CD4-positive, alpha-beta T cell treated with Interleukin-4 for 1 hour (primary cell): Measurements from ENCODE around the gene AHCY.
"Not testable (repeated sequence)": the region's sequence is repeated elsewhere in the genome, so short reads cannot be mapped to it uniquely, and the experiment has no call there.

Experiments used
- DNase-seq, 2 donors: peaks; one replicate each; pipeline ENCODE4 v3.0.0-alpha.2; 2020 to 2022

The AHCY gene

DNA sequence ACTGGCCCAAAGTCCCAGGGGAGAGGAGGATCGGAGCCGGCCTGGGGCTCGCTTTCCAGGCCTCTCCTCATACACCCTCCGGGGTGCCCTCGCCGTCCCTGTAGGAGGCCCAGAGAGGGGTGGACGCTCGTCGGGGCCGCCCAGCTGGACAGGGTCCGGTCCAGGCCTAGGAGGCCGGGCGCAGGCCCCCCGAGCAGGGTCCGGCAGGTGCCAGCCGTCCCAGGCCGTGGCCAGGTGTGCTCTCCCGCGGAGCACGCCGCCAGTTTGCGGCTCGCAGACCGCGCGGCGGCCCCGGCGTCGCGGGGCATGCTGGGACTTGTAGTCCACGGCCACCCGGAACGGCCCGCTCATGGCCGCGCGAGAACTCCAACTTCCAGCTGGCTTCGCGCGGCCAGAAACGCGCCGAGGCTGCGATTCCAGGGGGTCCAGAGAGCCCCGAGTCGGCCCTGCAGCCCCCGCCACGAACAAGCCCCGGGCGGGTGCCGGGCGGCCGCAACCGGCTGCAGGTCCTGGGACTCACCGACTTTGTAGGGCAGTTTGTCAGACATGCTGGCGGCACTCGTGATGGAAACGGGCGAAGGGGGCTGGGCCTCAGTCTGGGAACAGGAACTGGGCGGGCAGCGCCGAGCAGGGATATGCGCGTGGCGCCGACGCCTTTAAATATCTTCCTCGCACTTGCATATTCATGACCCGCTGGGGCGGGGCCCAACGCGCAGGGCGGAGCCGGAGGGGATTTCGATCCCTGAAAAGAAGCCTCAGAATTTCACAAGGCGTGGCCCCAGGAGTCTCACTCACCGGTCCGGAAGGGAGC lies at the start of gene AHCY:
AHCY (minus strand) TSS at position 633 of the 811 bp plus-strand sequence; CDS start at position 548, 85 bp downstream.
- DNase-seq: peak; percentile 91

DNA sequence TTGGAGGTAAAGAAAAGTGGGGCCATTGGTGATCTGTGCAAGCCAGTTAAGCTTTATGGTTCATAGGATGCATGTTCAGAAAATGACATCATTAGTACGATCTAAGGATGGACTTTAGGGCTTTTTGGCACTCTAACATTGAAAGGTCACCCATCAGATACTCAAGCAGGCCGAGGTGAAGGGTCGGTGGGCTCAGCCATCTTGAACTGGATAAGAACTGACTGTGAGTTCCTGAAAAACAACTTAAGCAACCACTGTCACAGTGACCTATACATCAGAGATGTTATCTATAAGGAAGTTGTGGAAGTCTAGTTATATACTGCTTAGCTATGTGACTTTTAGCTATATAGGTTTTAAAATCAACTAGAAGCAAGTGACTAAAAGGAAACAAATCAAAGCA lies 46.9 kb upstream of the AHCY start:
- no peak for DNase-seq

DNA sequence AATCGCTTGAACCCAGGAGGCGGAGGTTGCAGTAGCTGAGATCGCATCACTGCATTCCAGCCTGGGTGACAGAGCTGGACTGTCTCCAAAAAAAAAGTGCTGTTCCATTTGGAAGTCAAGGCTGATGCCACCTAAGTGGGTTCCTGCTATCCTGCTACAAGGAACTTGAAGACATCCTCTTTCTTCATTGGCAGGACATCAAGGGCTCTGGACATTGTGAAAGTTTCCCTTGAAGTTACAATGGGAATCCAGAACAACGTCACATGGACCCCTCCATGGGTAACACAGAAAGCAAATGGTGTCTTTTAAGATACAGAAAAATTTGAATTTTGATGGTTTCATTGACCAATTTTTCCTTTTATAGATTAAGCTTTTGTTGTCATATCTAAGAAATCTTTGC lies 44.4 kb upstream of the AHCY start:
- DNase-seq: no peak

DNA sequence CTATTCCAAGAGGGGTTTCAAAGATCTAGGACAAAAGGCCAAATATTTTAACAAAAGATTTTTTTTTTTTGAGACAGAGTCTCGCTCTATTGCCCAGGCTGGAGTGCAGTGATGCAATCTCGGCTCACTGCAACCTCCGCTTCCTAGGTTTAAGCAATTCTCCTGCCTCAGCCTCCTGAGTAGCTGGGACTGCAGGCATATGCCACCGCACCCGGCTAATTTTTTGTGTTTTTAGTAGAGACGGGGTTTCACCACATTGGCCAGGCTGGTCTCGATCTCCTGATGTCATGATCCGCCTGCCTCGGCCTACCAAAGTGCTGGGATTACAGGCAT lies 43.3 kb upstream of the AHCY start:
- DNase-seq: not testable (repeated sequence)

DNA sequence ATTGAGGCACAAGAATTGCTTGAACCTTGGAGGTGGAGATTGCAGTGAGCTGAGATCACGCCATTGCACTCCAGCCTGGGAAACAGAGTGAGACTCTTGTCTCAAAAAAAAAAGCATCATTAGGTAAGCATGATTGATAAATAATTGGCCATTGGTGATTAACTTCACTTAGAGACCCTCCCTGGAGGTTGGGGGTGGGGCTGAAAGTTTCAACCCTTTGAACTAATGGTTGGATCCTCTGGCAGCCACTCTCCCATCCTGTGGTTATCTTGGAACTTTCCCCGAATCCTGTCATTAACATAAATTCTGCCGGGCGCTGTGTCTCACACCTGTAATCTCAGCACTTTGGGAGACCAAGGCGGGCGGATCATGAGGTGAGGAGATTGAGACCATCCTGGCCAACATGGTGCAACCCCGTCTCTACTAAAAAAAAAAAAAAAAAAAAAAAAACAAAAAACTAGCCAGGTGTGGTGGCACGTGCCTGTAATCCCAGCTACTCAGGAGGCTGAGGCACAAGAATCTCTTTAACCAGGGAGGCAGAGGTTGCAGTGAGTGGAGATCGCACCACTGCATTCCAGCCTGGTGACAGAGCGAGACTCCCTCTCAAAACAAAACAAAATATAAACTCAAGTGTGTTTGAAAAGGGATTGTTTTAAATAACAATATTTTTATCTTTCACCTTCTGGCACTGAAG lies 42.8 kb upstream of the AHCY start:
- not testable (repeated sequence) for DNase-seq

DNA sequence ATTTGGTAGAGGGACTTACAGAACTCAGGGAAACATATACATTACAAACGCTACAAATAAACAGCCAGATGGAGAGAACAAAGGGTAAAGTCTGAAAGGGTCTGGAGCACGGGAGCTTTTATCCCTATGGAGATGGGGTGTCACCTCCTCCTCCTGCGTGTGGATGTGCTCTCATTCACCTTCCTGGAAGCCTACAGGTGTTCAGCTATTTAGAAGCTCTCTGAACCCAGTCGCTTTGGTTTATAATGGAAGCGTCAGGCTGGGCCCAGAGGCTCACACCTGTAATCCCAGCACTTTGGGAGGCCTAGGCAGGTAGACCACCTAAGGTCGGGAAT lies 42.2 kb upstream of the AHCY start:
- no peak for DNase-seq

DNA sequence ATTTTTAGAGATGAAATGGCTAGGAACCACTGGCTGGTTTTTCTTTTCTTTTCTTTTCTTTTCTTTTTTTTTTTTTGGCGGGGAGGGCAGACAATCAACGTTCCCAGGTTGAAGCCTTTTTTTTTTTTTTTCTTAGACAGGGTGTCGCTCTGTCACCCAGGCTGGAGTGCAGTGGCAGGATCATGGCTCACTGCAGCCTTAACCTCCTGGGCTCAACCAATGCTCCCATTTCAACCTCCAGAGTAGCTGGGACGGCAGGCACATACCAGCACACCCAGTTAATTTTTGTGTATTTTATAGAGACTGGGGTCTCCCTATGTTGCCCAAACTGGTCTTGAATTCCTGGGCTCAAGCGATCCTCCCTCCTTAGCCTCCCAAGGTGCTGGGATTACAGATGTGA lies 41.1 kb upstream of the AHCY start:
- no peak for DNase-seq

DNA sequence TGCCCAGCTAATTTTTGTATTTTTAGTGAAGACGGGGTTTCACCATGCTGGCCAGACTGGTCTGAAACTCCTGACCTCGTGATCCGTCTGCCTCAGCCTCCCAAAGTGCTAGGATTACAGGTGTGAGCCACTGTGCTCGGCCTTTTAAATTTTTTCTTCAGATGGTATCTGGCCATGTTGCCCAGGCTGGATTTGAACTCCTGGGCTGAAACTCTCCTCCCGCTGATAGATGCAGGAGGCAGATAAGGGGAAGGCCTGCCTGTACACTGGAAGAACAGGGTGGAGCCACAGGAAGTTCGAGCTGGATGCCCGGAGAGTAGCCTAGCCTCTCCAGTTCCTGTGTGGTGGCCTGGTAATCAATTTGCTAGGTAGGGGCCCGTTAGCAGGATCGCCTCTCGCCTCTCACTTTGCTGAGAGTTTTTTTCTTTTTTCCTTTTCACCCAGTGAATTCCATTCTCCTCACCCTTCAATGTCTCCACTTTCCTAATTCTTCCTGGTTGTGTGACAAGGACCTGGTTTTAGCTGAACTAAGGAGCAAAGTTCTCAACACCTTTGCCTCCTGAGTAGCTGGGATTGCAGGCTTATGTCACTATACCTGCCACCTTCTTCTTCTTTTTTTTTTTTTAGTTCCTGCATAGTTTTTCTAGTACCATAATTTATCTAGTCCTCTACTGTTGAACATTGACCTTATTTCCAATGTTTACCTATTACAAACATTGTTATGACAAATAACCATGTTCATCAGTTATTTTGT lies 40.5 kb upstream of the AHCY start:
- DNase-seq: no peak

DNA sequence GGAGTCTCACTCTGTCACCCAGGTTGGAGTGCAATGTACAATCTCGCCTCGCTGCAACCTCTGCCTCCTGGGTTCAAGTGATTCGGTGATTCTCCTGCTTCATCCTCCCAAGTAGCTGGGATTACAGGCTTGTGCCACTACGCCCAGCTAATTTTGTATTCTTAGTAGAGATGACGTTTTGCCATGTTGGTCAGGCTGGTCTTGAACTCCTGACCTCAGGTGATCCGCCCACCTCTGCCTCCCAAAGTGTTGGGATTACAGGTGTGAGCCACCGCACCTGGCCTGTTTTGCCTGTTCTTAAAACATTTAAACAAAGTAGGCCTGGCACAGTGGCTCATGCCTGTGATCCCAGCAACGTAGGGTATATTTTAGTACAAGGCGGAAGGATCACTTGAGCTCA lies 38.0 kb upstream of the AHCY start:
- not testable (repeated sequence) for DNase-seq

DNA sequence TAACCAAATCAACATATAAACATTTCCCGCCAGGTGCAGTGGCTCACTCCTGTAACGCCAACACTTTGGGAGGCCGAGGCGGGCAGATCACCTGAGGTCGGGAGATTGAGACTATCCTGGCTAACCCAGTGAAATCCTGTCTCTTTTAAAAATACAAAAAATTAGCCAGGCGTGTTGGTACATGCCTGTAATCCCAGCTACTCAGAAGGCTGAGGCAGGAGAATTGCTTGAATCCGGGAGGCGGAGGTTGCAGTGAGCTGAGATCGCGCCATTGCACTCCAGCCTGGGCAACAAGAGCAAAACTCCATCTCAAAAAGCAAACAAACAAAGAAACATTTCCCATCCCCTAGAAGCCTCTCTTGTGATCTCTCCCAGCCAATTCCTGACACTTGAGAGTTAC lies 37.6 kb upstream of the AHCY start:
- DNase-seq: not testable (repeated sequence)

DNA sequence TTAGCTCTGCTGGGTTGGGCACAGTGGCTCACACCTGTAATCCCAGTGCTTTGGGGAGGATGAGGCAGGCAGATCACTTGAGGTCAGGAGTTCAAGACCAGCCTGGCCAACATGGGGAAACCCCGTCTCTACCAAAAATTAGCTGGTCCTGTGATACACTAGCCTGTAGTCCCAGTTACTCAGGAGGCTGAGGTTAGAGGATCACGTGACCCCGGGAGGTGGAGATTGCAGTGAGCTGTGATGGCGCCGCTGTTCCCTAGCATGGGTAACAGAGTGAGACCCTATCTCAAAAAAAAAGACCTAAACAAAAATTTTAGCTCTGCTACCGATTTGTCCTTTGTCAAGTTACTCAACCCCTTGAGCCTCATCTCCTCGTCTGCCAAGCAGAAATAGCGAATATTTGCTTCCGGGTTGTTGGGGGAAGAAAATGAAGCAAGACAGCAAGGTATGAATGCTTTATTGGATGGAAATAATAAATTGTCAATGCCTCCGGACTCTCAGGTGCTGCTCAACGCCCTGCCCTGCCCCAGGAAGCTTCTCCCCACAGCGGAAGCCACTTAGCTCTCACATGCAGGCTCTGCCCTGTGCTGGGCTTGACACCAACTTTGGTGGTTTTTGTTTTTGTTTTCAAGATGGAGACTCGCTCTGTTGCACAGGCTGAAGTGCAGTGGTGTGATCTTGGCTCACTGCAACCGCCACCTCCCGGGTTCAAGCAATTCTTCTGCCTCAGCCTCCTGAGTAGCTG lies 35.0 kb upstream of the AHCY start:
- peak in 1 of 2 donors; percentile 44 for DNase-seq

DNA sequence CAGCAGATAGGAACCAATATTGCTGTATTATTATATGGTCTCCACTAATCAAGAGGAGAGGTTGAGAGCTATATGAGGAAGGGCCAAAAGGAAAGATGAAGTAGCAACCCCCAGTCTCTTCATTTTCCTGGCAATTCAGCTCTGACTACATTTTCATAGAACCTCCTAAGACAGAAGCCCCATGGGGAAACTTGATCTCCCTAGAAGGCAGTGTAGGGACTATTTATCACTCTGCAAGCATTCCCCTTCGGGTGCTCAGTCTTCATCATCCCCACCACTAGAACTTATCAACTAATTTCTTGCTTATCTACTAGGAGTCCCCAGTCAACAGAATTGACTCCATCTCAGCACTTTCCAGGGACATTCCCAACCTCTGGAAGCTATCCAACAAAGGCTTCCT lies 34.4 kb upstream of the AHCY start:
- no peak for DNase-seq

DNA sequence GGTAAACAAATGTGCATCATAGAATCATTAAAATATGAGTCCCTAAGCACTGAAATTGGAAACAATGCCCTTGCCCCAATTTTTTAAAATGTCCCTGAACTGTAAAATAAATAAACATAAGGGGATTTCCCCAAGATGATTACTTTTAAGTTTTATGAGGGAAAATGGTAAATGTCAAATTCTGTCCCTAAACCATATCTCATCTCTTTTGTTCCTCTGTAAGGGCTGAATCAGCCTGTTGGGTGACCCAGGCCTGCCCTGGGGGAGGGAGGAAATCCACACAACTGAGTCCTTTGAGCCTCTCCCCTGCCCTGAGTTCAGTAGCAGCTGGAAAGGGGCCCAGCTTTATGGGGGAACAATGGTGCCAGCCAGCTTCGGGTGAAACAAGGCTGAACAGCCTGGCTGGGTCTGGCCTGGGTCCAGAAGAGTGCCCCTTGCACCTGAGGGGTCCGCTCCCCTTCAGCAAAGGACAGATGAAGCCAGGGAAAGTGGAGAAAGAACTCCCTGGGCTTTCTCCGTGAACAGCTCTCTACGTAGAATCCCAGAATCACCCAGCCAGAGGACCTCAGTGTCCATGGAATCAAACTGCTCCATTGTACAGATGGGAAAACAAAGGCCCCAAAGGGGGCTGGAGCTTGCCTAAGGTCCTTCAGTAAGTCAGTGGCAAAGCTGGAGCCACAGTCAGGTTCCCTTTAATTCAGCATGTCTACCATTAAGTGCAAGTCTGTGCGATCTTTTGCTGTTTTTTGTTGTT lies 31.7 kb upstream of the AHCY start:
- no peak for DNase-seq

DNA sequence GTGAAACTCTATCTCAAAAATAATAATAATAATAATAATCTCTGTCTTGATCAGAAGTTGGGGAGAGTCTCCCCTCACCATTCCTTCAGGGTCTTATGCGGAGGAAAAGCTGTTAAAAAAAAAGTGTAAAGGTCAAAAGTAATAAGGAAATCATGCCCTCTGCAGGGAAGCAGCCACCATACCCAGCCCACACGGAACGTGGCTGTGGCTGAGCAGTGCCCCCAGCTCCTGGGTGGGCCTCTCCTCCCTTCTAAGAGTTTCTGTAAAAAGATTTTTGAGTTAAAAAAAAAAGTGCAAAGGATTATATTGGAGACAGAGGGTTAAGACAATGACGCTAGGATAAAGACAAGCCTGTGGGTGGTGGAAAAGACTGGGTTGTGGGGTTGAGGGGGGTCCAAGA lies 30.6 kb upstream of the AHCY start:
- DNase-seq: no peak

DNA sequence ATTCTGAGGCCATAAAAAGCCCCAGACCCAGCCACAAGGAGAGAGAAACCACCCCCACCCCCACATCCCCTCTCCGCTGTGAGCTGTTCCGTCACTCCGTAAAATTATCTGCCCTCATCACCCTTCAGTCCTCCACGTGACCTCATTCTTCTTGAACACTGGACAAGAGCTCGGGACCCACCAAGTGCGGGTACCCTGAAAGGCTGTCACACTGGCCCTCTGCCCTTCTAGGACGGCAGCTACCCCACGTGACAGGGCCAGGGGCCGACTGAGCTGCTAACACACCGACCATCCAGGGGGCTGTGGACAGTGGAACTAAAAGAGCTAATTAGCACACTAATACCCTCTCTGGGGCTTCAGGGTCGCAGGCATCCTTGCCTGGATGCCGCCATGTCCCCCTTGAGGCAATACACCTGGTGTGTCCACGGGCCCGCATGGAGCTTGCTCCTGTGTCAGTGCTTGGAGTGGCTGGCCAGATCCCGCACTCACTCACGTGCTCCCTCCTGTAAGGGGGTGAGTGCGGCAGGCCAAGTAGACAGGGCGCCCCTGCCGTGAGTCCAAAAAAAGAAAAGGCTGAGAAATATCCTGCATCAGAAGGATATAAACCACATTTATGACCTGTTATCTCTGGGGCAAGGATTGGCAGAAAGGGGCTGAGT lies 29.2 kb upstream of the AHCY start:
- no peak for DNase-seq

DNA sequence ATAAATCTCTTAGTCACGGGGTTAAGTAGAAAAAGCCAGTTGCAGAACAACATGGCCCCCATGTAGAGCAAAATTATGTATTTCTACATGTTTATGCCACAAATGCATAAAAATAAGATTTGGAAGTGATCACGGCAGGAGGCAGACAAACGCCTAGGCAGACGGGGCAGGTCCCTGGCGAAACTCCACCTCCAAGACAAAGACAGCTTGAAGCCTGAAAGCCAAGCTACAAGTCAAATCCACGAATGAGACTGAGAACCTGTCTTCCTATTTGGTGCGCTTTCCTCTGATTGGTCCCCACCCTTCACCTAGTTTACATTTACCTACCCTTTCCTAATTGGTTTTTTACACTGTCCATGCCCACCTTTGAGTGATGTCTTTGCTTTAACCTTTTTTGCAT lies 28.7 kb upstream of the AHCY start:
- no peak for DNase-seq

DNA sequence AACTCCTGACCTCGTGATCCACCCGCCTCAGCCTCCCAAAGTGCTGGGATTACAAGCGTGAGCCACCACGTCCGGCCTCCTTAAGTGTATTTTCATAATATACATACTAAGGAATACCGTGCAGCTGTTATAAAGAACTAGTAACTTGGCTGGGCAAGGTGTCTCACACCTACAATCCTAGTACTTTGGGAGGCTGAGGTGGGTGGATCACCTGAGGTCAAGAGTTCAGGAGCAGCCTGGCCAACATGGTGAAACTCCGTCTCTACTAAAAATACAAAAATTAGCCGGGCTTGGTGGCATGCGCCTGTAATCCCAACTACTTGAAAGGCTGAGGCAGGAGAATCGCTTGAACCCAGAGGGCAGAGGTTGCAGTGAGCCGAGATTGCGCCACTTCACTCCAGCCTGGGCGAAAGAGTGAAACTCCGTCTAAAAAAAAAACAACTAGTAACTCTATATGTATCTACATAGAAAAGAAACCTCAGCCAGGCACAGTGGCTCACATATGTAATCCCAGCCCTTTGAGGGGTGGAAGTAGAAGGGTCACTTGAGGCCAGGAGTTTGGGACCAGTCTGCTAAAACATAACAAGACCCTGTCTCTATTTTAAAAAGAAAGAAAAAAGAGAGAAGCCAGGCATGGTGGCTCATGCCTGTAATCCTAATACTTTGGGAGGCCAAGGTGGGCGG lies 27.8 kb upstream of the AHCY start:
- DNase-seq: not testable (repeated sequence)

DNA sequence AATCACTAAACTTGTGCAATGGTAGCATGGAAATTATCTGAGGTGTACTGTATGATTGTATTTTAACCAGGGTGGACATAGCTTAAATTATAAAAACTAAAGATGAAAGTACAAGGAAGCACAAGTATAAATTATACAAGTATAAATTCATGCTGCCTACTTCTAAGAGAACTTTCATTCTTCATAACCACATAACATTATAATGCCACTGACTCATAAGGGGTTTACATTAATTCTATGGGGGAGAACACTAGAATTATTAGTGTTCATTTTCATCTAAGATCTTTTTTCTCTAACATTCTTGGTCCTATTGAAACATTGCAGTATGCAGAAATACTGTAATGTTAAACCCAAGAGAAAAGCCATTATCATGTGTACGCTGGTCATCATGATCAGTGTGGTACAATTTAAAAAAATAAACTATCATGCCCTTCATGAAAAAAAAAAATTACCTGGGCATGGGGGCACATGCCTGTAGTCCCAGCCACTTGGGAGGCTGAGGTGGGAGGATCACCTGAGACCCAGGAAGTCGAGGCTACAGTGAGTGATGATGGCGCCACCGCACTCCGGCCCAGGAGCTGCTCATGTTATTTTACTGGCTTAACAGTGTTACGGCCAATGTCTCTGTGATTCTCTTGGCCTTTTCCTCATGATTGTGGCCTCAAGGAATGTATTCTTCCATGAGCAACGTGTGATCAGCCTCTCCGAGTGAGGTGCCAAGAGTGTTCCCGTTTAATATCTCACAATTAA lies 25.9 kb upstream of the AHCY start:
- DNase-seq: no peak

DNA sequence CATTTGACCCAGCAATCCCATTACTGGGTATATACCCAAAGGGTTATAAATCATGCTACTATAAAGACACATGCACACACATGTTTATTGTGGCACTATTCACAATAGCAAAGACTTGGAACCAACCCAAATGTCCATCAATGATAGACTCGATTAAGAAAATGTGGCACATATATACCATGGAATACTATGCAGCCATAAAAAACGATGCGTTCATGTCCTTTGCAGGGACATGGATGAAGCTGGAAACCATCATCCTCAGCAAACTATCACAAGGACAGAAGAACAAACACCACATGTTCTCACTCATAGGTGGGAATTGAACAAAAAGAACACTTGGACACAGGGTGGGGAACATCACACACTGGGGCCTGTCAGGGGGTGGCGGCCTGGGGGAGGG lies 25.1 kb upstream of the AHCY start:
- not testable (repeated sequence) for DNase-seq

DNA sequence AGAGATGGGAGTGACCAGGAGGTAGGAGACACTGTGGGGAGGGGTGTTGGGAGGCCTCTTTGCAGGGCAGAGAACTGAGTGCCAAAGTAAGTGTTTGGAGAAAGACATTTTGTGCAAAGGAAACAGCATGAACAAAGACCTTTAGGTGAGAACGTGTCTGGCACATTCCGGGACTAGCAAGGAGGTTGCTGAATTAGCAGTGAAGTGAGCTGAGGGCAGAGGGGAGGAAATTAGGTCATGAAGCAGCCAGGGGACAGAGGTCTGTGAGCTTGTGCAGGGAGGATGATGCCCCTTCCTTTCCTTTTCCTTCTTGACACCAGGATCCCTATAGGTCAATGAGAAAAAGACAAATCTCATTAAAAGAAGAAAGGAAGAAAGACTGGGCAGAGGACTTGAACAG lies 21.4 kb upstream of the AHCY start:
- no peak for DNase-seq
